ENCODE results near the gene KRT20.
A peak's percentile ranks its signal among the peaks of the same experiment; 100 is the strongest.

Gene KRT20

DNA sequence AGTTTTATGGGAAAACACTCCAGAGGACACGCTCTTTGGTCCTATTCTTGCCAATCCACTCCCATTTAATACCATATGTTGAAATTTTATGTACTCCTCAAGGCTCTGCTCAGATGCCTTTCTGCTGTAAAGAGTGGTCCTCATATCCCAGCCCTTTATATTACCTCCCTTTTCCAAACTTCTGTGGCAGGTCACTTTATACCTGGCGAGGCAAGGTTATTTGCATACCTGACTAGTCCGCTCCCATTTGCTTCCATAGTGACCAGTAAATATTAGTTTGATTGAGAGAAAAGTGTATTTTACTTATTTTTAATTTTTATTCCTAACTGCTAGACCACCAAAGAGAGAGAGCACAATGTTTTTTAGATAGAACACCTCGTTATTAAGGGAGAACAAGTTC, 35.3 kb downstream of the KRT20 start:
- no peak for FAIRE-seq

DNA sequence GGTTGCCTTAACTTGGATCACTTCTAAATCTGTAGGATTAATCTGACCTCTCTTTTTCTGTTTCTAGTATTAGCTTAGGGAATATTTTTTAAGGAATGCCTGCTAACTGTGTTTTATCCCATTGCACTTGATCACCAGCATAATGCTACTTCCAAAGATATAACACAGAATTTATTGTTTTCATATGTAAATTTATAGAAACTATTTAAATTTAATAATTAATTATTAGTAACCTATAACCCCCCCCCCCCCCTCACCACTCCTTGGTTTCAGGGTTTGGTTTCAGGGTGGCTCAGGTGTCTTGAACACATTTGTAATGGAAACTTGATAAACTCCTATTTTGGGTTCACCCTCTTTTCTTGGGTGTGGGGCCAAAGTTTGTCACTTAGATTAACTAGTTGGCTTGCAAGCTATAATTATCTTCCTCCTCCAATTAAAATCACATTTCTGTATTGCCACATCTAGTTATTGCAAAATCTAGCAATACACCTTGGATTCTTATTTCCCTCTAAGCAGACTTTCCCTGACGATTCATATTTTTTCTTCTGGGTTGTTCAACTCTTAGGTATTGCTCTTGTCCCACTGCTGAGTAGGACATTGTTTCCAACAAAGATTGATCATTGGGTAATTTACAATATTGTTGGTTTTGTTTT, 36.3 kb downstream of the KRT20 start:
- FAIRE-seq = no peak

DNA sequence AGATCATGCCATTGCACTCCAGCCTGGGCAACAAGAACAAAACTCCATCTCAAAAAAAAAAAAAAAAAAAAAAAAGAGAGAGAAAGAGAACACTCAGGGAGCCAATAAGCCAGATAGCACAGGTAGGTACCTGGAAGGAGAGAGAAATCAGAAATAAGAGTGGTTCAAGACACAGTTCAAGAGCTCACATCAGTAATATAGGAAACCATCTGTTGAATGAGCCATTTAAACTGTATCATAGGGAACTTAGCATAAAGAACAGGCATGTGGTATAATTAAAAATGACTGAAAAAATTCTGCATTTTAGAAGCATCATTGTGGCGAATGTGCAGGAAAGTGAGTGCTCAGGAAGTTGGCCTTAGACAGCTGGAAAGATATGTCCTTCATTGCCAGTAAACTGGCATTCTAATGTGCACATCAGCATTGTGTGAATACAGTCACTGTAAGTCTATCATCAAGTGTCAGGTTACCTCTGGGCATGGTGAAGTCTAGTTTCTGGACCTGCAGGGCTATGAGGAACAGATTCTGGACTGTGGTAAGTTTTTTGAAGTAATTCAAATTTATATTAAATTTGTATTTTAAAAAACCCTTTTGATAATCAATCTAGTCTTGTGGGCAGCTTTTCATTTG, 38.4 kb downstream of the KRT20 start:
- FAIRE-seq = no peak

DNA sequence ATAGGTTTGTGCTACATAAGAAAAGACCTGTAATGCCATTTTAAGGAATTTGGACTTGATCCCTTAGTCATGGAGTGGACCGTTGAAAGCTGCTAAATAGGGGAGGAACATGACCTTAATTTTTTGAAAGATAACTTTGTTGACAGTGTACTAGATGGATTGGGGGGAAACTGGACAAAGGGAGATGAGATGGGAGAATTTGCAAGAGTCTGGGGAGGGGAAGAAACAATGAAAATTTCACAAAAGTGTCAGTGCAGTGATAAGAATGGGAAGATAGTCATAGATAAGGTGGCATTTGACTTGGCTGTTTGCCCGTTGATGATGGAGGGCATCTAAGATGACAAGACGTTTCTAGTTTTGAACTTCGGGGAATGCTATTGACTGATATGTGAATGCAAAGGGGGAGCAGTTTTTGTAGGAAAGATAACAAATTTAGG, 40.4 kb downstream of the KRT20 start:
- no peak for FAIRE-seq

DNA sequence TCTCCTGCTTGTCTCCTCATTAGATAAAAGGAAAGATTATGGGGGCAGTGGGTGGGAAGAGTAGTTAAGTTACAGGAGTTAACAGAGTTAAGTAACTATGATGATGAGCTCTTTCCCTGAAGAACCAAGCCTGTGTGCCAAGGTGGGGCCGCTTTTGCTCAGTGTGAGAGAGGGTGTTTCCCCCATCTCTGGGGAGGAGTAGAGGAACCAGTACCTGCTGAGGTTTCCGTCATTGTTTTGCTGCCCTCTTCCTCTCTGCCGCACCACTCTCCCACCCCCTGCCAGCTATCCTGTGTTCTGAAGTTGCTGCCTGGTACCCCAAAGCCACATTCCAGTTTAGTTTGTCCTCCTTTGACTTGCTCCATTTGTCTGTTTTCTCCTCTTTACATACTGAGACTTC, 41.8 kb downstream of the KRT20 start:
- FAIRE-seq = no peak

DNA sequence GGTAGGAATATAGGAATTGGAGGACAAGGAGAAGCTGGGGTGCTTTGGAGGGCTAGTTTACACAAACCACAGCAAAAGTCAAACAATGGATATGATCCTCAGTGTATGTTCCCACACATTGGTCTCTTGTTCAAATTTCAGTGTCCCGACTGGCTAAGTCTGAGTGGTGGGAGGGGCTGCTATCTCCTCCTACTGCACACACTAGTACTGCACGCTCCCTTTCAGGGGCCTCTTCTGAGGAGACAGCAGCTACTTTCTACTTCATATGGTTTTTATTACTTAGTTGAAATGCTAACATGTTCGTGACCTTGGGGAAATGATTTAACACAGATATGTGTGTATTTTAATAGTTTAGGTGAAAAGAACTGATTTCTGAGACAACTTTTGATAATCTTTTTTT, 43.8 kb downstream of the KRT20 start:
- FAIRE-seq = no peak

DNA sequence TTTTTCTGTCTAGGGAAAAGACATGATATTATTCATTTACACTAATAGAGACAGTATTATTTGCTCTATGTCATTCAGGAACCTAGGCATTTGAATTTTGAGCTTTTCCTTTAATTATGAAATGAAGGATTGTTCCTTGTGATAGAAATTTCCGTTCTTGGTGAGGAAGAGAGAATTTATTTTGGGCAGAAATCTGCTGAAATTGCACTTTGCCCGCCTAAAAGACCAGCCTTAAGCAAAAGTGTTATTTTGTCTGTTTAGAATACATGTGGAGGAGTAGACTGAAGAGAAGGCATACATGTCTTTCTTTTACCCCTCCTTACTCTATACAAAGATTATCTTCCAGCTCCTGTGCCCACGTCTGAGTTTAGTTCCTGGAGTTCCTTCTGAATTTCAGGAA, 45.8 kb downstream of the KRT20 start:
- FAIRE-seq = no peak

DNA sequence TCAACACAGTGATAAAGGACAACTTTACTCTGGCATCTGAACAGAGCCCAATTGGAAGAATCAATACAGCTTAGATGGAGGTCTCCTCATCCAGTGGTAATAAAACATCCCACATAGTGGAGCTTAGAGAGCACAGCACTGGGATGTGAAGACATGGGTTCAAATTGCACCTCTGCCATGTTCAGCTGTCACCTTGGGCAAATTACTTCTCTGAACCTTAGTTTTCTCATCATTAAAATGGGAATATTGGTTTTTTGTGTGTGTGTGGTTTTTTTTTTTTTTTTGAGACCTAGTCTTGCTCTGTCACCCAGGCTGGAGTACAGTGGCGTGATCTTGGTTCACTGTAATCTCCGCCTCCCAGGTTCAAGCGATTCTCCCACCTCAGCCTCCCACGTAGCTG, 49.0 kb downstream of the KRT20 start:
- no peak for FAIRE-seq

DNA sequence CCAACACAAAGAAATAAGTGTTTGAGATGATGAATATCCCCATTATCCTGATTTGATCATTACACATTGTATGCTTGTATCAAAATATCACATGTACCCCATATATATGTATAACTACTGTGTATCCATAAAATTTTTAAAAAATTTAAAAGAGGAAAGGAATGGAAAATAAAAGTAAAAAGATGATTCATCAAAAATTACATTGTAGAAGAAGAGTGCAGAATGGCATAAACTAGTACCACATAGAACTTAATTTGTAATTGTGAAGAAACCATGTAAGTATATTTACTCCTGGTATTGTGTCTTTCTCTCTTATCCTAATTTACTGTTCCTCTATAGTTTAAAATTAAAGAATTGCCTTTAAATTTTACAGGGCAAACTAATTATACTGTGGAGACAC, 51.2 kb downstream of the KRT20 start:
- peak; percentile 53 for FAIRE-seq

DNA sequence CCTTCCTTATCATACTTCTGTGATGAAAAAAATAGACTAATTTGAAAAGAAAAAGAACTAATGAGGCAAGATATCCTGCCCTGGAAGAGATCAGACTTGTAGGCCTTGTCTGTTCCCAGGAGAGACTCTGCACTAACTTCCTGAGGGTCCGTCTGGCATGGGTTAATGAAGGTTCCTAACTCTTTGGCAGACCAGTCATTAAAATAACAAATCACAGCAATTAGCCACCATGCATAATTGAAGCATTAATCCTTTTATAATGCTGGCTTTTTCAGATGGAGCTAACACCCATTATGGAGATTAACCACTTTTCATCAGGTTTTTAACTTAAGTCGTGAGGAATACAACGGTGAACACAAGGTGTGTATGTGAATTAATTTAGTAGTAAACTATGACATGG, 52.2 kb downstream of the KRT20 start:
- no peak for FAIRE-seq

DNA sequence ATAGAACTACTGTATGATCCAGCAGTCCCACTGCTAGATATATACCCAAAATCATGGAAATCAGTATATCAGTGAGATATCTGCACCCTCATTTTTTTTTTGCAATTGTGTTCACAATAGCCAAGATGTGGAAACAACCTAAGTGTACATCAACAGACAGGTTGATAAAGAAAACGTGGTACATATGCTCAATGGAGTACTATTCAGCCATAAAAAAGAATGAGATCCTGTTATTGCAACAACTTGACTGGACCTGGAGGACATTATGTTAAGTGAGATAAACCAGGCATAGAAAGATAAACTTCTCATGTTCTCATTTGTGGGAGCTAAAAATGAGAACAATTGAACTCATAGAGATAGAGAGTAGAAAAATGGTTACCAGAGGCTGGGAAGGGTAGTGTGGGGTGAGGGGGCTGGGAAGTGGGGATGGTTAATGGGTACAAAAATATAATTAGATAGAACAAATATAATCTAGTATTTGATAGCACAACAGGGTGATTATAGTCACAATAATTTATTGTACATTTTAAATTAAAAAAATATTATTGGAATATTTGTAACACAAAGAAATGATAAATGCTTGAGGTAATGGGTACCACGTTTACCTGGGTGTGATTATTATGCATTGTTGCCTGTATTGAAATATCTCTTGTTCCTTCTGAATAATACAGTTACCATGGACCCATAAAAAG, 54.8 kb downstream of the KRT20 start:
- no peak for FAIRE-seq

DNA sequence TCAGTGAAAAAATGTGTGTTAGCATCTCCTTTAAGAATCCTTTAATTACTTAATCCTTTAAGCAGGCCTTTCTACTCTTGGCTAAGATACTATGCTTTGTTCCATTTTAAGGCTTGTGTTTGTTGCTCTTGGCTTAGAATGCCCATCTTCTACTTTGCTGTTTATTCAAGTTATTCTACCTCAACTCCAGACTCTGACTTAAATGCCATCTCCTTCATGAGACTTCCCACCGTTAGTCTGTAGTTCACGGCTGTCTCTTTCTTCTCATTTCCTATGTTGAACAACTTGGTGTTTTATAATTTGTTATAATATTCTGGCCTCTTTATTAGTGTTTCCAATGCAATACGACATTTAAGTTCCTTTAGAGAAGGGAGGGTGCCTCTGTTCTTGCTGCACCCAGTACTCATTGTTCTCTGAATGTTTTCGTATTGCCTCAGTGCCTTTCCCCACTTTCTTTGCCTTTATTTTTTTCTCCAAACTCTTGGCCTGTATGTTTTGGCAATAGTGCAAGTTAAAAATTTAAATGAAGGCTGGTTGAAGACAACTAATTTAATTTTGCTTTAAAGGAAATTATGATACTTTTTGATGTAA, 56.5 kb downstream of the KRT20 start:
- FAIRE-seq = no peak

DNA sequence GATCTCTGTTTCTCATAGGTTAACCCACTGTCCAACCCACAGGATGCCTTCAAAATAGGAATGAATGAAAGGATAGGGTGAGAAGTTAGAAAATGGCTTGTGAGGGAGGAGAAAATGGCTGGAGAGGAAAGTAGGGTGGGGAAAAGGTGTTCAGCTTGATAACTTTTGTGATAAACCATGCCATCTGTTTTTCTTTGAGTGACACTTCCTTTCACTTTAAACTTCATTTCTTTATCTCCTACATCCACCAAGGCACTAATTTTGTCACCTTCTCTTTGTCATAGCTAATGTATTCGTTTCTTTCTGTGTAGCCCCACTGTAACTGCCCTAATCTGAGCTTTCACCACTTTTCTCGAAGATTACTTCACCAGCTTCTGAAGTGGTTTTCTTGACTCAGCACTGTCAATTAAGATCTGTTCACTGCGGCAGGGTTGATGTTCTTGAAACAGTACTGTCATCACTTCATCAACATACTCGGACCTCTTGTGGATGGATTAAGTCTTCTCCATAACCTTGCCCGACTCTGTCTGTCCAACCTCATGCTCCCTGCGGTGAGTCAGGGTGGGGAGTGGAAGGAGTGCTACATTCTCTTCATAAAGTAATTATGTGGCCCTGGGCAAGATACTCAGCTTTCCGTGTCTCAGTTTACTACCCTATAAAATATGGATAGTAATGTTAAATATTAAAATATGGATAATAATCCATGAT, 57.1 kb downstream of the KRT20 start:
- FAIRE-seq = no peak

Measured in A204.1 (cell line).